Colonic mucosa (tissue), 4 donors: ENCODE results near the gene PIEZO2. TPM values are rescaled to one million over a fixed set of nuclear protein-coding genes. Genes with fewer than 3 reads are reported as not detected.
A peak's percentile ranks its signal among the peaks of the same experiment; 100 is the strongest.

ENCODE experiments used
- DNase-seq: peaks from one replicate; pipeline ENCODE4 v3.0.0-alpha.2; 2020
- H3K27ac ChIP-seq: fragments of 200-600 bp; one replicate; pipeline ENCODE4 v1.8.0; 2021
- H3K27me3 ChIP-seq: fragments of 200-600 bp; one replicate; pipeline ENCODE4 v1.8.0; 2021
- H3K36me3 ChIP-seq: fragments of 200-600 bp; one replicate; pipeline ENCODE4 v1.8.0; 2021
- H3K4me1 ChIP-seq: fragments of 200-600 bp; one replicate; pipeline ENCODE4 v1.8.0; 2021; ENCODE audit warnings: mild to moderate bottlenecking
- H3K4me3 ChIP-seq: fragments of 200-600 bp; one replicate; pipeline ENCODE4 v1.8.0; 2021
- H3K9ac ChIP-seq, 2 donors: one replicate each; pipeline ENCODE4 v1.7.0; 2013; ENCODE audit warnings: control low read depth in 2 of 2, low read depth in 2 of 2, low read length in 2 of 2
- H3K9me3 ChIP-seq: fragments of 200-600 bp; one replicate; pipeline ENCODE4 v1.8.0; 2021
- CTCF ChIP-seq: fragments of 200-600 bp; IDR thresholded peaks from one replicate; pipeline ENCODE4 v1.8.0; 2022; ENCODE audit warnings: antibody characterized with exemption, mild to moderate bottlenecking
- intact Hi-C: fragments of 100-400 bp; cut with DNase I; formaldehyde crosslinking; loops from one replicate; pipeline ENCODE4 v1.14.1; 2022
- total RNA-seq, 2 donors: library from RNA; stranded (reverse); fragmentation: NEBNext Ultra II Directional in 1 of 2; extraction: Animal tissue kit (Norgen Biotek cat#: 25700) in 1 of 2; gene quantifications; one replicate each; pipeline ENCODE4 v1.2.1, GENCODE V29; 2021
- donor health status: healthy.
- donor health status: DM: no; HTN: no; CAD: no.
- donor health status: DM: no; HTN: no; CAD: no.

Gene PIEZO2
- total RNA-seq, 2 donors from 2014 or later = 0.79 to 4.0 TPM

GRCh38 chr18:10727477-10727876 lies 421.9 kb downstream of the PIEZO2 start:
- no peaks in the 10 kb centered on the region for H3K27me3 ChIP-seq
- H3K9me3 ChIP-seq = no peaks in the 10 kb centered on the region
- H3K36me3 ChIP-seq = no peaks in the 10 kb centered on the region
- no peak overlapping the region for H3K9ac ChIP-seq
- H3K4me3 ChIP-seq = no peak overlapping the region
- no peaks in the 10 kb centered on the region for H3K4me1 ChIP-seq
- H3K27ac ChIP-seq = no peak overlapping the region
- no peak for TF ChIP-seq CTCF
- no peak for DNase-seq
- intact Hi-C loops = no loop called here

- no peak overlapping the region for H3K9ac ChIP-seq
- no peak overlapping the region for H3K27ac ChIP-seq
- H3K4me3 ChIP-seq = peak overlapping the region; percentile 5
- no peak for TF ChIP-seq CTCF
- no peaks in the 10 kb centered on the region for H3K9me3 ChIP-seq
- intact Hi-C loops = no loop called here
- no peaks in the 10 kb centered on the region for H3K36me3 ChIP-seq
- peak; percentile 27 for DNase-seq
- H3K27me3 ChIP-seq = no peaks in the 10 kb centered on the region
- no peaks in the 10 kb centered on the region for H3K4me1 ChIP-seq
Measured at GRCh38 chr18:10726198-10727068, 422.9 kb downstream of the PIEZO2 start.

DNA sequence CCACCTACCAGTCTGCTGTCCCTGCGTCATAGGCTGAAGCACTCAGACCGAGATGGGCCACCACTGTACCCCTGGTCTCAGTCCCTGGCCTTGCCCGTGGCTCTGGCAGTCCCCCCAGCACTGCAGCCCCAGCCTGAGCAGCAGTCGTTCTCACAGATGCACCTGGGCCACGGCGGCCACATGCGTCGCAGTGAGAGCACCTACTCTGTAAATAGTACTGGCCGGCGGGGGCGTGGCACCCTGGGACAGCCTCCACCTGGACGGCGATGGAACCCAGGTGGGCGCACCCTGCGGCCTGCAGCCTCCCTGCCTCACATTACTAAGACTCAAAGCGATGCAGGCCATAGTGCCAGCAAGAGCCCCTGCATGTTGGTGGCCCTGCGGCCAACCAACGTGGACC lies 424.7 kb downstream of the PIEZO2 start:
- intact Hi-C loops = no loop called here
- H3K4me1 ChIP-seq = no peaks in the 10 kb centered on the region

DNA sequence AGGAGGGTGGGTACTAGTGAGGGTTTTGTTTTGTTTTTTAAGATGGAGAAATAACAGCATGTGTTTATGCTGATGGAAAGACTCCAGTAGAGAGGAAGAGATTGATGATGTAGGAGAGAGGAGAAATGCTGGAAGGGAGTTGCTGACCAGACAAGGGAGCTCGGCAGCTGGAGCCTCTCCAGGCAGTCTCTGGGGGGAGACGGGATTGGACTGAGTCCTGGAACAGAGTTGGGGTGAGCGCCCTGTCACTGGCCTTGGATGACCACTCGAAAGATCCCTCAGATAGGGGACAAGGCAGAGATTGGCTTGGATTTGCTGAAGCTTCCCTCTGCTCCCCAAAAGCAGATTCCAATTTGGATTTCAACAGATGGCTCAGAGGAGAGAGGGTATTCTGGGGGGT lies 425.9 kb downstream of the PIEZO2 start:
- DNase-seq = no peak
- Histone ChIP-seq H3K27me3 (no peaks in the 10 kb centered on the region), H3K27ac (no peak overlapping the region), H3K9me3 (no peaks in the 10 kb centered on the region), H3K4me3 (no peak overlapping the region), H3K4me1 (no peaks in the 10 kb centered on the region), H3K36me3 (no peaks in the 10 kb centered on the region), H3K9ac (no peak overlapping the region)
- TF ChIP-seq CTCF = no peak
- intact Hi-C loops = no loop called here

More for the DNA sequence above, 424.7 kb downstream of the PIEZO2 start:
- H3K9ac ChIP-seq = no peak overlapping the region
- H3K27ac ChIP-seq = no peak overlapping the region
- no peak for DNase-seq
- H3K9me3 ChIP-seq = no peaks in the 10 kb centered on the region
- no peak overlapping the region for H3K4me3 ChIP-seq
- no peaks in the 10 kb centered on the region for H3K36me3 ChIP-seq
- no peaks in the 10 kb centered on the region for H3K27me3 ChIP-seq
- TF ChIP-seq CTCF = no peak

- Histone ChIP-seq H3K9me3 (no peaks in the 10 kb centered on the region), H3K9ac (no peak overlapping the region), H3K4me1 (no peaks in the 10 kb centered on the region), H3K36me3 (no peaks in the 10 kb centered on the region), H3K27me3 (no peaks in the 10 kb centered on the region), H3K27ac (no peak overlapping the region), H3K4me3 (no peak overlapping the region)
- no peak for DNase-seq
- TF ChIP-seq CTCF = no peak
- intact Hi-C loops = no loop called here
Measured at GRCh38 chr18:10718809-10719208, 430.6 kb downstream of the PIEZO2 start.
